ENCODE data around the gene HTRA3. TPM values are rescaled to one million over a fixed set of nuclear protein-coding genes. Genes with fewer than 3 reads are reported as not detected.

The HTRA3 gene
- total and polyA plus RNA-seq, 3 donors from 2014 or later: 6.1 to 17.3 (median 12.2) TPM

DNA sequence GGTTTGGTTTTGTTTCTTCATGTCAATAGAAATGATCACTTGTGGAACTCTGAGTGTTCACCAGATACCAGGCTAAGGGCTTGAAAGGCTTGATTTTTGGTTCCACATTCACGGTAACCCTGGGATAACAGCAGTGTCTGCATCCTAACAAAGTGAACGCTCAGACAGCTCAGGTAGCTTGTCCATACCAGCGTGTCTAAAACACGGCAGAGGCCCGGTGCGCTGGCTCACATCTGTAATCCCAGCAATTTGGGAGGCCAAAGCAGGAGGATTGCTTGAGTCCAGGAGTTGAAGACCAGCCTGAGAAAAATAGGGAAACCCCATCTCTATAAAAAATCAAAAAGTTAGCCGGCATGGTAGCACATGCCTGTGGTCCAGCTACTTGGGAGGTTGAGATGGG, 49.0 kb downstream of the HTRA3 start:
- no peak overlapping the region for H3K27ac ChIP-seq
- no peaks in the 10 kb centered on the region for H3K9me3 ChIP-seq
- DNase-seq: peak; percentile 6
- H3K4me1 ChIP-seq: peaks cover 15% of the 10 kb centered on the region
- no peak overlapping the region for H3K4me3 ChIP-seq
- H3K36me3 ChIP-seq (ENCODE audit: low read depth, missing control alignments): no peaks in the 10 kb centered on the region
- TF ChIP-seq, protein P1, sequence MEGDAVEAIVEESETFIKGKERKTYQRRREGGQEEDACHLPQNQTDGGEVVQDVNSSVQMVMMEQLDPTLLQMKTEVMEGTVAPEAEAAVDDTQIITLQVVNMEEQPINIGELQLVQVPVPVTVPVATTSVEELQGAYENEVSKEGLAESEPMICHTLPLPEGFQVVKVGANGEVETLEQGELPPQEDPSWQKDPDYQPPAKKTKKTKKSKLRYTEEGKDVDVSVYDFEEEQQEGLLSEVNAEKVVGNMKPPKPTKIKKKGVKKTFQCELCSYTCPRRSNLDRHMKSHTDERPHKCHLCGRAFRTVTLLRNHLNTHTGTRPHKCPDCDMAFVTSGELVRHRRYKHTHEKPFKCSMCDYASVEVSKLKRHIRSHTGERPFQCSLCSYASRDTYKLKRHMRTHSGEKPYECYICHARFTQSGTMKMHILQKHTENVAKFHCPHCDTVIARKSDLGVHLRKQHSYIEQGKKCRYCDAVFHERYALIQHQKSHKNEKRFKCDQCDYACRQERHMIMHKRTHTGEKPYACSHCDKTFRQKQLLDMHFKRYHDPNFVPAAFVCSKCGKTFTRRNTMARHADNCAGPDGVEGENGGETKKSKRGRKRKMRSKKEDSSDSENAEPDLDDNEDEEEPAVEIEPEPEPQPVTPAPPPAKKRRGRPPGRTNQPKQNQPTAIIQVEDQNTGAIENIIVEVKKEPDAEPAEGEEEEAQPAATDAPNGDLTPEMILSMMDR (IDR thresholded peaks at IDR 0.05): no peak
- TF ChIP-seq POLR2A (IDR thresholded peaks at IDR 0.05): no peak
- intact Hi-C loops (cut with DNase I; ENCODE audit: low total_unique reads): no loop called here
- 94 to 97% methylated on average over 7 of the region's 7 CpGs for WGBS, 2 donors
- no peaks in the 10 kb centered on the region for H3K27me3 ChIP-seq

DNA sequence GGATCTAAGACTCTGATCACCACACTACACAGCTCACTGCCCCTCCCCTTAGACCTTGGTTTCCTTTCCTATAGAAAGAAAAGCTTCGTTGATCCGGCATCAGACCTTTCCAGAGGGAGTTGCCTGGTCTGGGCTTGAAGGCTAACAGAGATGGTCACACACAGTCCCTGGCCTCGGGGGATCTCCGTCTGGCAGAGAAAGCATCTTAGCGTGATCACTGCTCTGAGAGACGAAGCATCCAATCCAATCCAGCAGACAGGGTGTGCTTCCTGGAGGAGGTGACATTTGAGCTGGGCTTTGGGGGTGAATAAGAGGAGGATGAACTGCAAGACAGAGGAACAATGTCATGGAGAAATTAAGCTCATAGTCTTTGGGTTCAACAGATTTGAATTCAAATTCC, 49.5 kb downstream of the HTRA3 start:
- 81 to 87% methylated on average over 6 of the region's 6 CpGs for WGBS, 2 donors

DNA sequence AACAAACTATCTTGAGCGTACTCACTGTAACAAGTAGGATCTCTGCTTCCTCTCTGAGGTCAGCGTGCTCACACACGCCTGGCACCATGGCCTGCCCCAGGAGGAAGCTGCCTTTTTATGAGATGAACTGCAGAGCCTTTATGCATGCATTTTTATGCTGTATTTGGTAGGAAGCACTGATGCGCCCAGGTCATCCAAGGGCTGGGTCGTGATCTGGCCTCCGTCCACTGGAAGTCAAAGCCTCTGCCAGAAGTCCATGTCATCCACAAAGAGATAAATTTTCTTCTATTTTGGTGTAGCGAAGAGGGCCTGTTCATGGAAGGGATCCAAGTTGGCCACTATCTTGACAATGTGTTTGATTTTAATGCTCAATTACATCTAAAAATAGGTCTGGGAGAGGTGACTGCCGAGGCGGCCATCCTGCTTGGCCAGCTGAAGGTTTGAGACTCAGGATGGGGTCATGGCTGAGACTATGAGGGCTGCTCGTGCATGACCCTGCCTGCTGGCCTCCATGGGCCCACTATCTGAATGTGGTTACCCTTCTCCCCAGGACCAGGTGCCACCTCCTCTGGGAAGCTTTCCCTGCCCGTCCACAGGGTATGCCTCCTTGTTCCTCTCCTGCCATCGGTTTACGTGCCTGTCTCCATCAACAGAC, 50.3 kb downstream of the HTRA3 start:
- WGBS, 2 donors: 50 to 54% methylated on average over 13 of the region's 13 CpGs
- Histone ChIP-seq H3K4me1 (peaks cover 15% of the 10 kb centered on the region), H3K9me3 (no peaks in the 10 kb centered on the region), H3K27me3 (no peaks in the 10 kb centered on the region), H3K27ac (no peak overlapping the region), H3K4me3 (no peak overlapping the region), H3K36me3 (ENCODE audit: low read depth, missing control alignments) (no peaks in the 10 kb centered on the region)
- intact Hi-C loops (cut with DNase I; ENCODE audit: low total_unique reads): no loop called here
- DNase-seq: peak; percentile 37
- TF ChIP-seq POLR2A (IDR thresholded peaks at IDR 0.05): no peak
- TF ChIP-seq, protein P1 (IDR thresholded peaks at IDR 0.05): no peak

More for the DNA sequence above, 49.5 kb downstream of the HTRA3 start:
- Histone ChIP-seq H3K4me1 (peaks cover 15% of the 10 kb centered on the region), H3K27me3 (no peaks in the 10 kb centered on the region), H3K27ac (no peak overlapping the region), H3K9me3 (no peaks in the 10 kb centered on the region), H3K4me3 (no peak overlapping the region), H3K36me3 (ENCODE audit: low read depth, missing control alignments) (no peaks in the 10 kb centered on the region)
- TF ChIP-seq POLR2A (IDR thresholded peaks at IDR 0.05): no peak
- TF ChIP-seq, protein P1 (IDR thresholded peaks at IDR 0.05): no peak
- DNase-seq: no peak
- intact Hi-C loops (cut with DNase I; ENCODE audit: low total_unique reads): no loop called here

DNA sequence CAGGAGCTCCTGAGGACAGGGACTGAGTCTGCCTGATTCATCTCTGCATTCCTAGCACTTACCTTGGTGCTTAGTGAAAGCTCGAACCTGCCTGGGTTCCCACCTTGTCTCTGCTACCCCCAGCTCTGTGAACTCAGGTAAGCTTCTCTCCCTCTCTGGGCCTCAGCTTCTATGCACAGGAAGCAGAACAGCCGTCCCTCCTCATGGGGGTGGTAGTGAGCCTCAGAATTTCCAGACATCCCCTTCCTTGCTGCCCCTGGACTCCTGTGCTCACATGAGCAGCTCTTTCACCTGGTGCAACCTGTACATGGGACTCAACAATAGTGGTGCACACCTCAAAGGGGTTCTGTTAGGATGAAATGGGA, 50.8 kb downstream of the HTRA3 start:
- no peak for TF ChIP-seq POLR2A (IDR thresholded peaks at IDR 0.05)
- TF ChIP-seq, protein P1 (IDR thresholded peaks at IDR 0.05): no peak
- peaks cover 11% of the 10 kb centered on the region for H3K4me1 ChIP-seq
- WGBS, 2 donors: 80 to 93% methylated on average over 2 of the region's 2 CpGs
- intact Hi-C loops (cut with DNase I; ENCODE audit: low total_unique reads): no loop called here
- no peaks in the 10 kb centered on the region for H3K36me3 ChIP-seq (ENCODE audit: low read depth, missing control alignments)
- H3K9me3 ChIP-seq: no peaks in the 10 kb centered on the region
- no peak overlapping the region for H3K4me3 ChIP-seq
- peak; percentile 12 for DNase-seq
- H3K27ac ChIP-seq: no peak overlapping the region
- no peaks in the 10 kb centered on the region for H3K27me3 ChIP-seq

DNA sequence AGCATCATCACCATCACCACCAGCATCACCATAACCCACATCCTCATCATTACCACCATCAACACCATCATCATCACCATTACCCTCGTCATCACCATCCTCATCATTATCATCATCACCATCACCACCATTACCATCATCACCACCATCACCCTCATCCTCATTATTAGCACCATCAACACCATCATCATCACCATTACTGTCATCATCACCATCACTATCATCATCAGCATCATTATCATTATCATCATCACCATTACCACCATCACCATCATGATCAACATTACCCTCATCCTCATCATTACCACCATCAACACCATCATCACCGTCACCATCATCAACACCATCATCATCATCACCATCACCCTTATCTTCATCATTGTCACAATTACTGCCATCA, 51.7 kb downstream of the HTRA3 start:
- Histone ChIP-seq H3K27ac (no peak overlapping the region), H3K4me1 (peaks cover 7% of the 10 kb centered on the region), H3K4me3 (no peak overlapping the region), H3K9me3 (no peaks in the 10 kb centered on the region), H3K36me3 (ENCODE audit: low read depth, missing control alignments) (no peaks in the 10 kb centered on the region), H3K27me3 (no peaks in the 10 kb centered on the region)
- 86 to 93% methylated on average over 2 of the region's 2 CpGs for WGBS, 2 donors
- intact Hi-C loops (cut with DNase I; ENCODE audit: low total_unique reads): no loop called here
- TF ChIP-seq, protein P1 (IDR thresholded peaks at IDR 0.05): no peak
- no peak for TF ChIP-seq POLR2A (IDR thresholded peaks at IDR 0.05)
- no peak for DNase-seq
